HG03378 (cell line): ENCODE results near the gene RBP2.

Experiments used
- ATAC-seq: cut with Tn5 transposase; IDR thresholded peaks from one replicate; pipeline ENCODE4 v1.9.1; 2021; ENCODE audit warnings: mild to moderate bottlenecking, moderate library complexity; ENCODE audit not compliant: unreplicated experiment

The RBP2 gene

GRCh38 chr3:139476348-139476747 is at the start of gene RBP2:
RBP2 (minus strand) TSS chr3:139476516; CDS start chr3:139476459, 57 bp downstream.
- no peak for ATAC-seq

- no peak for ATAC-seq
These were observed 48.7 kb upstream of the RBP2 start for GRCh38 chr3:139524841-139525636.

DNA sequence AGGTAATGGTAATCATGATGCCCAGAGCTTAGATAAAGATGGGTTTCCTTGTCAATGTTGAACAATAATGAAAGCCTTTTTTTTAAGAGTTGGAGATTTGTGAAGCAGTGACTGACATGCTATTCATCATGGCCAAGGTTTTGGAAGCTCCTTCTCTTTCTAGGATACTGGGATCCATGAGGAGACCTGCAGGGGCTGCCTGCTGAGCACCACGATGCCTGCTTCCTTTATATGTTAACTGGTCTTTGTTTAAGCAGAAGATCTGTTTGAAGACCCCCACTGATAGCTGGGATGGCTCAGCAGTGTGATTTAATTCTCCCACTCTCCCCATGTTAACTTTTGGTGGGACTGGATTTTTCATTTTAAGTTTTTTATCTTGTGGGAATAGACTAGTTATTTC is 47.4 kb upstream of the RBP2 start:
- ATAC-seq = no peak

GRCh38 chr3:139523166-139523565 is 46.9 kb upstream of the RBP2 start:
- no peak for ATAC-seq

- ATAC-seq = no peak
These were observed 46.1 kb upstream of the RBP2 start for GRCh38 chr3:139522421-139522820.

GRCh38 chr3:139521816-139522215 is 45.5 kb upstream of the RBP2 start:
- no peak for ATAC-seq

- ATAC-seq = no peak
These were observed 44.8 kb upstream of the RBP2 start for GRCh38 chr3:139521144-139521543.

- no peak for ATAC-seq
These were observed 43.9 kb upstream of the RBP2 start for GRCh38 chr3:139519998-139520737.

DNA sequence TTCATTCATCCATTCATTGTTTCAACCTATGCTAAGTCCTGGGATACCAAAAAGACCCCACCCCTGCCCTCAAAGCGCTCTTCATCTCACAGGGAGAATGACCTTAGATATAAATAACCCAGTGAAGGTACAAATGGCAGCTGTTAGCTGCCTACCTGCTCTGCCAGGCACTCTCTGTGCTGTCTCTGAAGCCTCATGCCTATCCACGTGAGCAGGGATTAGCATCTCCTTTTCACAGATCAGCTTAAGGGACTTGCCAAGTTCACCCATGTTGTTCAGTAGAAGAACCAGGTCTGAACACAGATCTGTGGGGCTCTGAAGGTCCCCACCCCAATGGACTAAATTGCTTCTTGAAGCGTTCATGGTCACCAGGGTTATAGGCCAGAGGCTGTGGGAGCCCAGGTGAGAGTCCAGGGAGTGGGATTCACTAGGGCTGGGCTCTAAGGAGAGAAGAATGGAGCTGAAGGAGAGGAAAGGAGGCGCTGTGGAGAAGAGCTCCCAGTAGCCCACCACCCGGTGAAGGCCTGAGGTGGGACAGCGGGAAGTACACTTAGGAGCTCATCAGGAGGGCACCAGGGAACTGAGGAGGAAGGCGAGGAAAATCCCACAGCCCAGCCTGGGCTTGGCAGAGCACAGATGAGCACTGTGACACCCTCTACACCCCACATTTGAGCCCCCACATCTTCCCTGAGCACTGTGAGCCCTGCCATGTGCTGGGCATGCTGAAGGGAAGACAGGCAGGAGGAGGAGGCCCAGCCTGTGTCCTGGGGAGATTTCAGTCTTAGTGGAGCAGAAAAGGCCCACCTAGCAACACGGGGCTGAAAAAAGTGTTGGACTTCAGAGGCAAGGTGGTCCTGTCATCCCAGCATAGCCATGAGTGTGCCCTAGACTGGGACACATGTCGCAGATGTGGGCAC is 42.9 kb upstream of the RBP2 start:
- ATAC-seq = no peak

- ATAC-seq = no peak
These were observed 42.0 kb upstream of the RBP2 start for GRCh38 chr3:139518306-139518705.

DNA sequence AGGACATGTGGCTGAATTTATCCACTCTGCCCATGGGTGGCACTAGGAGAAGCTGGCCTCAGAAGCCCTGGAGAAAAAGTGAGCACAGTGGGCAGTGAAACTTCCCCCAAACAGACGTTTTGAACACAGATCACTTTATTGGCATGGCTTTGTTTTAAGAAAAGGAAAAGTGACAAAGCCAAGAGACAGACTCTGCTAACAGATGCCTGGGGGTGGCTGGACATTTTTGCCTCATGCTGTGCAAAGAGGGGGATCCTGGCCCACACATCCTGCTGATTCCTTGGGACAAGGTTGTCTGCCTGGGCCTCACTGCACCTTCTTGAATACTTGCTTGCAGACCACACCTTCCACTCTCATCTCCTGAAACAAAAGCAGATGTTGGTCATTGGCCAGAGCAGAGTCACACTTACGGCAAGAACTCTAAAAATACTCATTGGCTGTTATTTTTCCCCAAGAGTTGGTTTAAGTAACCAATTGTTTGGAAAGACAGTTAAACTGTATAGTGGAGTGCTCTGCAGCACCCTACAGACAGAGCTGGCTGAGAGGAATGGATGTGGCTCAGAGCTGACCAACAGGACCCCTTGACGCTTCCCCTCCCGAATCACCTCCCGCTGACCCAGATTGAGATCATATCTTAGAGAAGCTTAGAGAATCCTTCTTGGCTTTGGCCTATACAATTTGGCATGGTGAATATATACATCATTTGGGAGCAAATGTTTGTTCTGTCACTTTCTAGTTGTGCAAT is 41.2 kb upstream of the RBP2 start:
- no peak for ATAC-seq

- ATAC-seq = no peak
These were observed 38.4 kb upstream of the RBP2 start for GRCh38 chr3:139514741-139515140.

DNA sequence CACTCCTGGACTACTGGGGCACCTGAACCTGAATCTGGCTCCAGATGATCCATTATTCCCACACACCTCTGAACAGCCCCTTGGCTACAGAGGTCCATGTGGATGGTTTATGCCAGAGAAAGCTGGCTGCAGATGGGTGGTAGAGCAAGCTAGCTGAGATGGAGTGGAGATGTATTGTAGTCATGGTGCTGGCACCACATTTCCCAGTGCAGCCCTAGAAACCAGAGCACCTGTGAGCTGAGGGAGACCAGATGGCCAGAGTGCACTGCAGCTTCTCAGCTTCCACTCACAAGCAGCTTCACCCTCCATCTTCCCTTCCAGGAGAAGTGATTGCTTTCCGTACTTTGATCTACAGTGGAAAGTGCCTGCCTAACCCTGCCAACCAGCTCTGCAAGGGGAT is 33.3 kb upstream of the RBP2 start:
- no peak for ATAC-seq

GRCh38 chr3:139506766-139507165 is 30.4 kb upstream of the RBP2 start:
- no peak for ATAC-seq

DNA sequence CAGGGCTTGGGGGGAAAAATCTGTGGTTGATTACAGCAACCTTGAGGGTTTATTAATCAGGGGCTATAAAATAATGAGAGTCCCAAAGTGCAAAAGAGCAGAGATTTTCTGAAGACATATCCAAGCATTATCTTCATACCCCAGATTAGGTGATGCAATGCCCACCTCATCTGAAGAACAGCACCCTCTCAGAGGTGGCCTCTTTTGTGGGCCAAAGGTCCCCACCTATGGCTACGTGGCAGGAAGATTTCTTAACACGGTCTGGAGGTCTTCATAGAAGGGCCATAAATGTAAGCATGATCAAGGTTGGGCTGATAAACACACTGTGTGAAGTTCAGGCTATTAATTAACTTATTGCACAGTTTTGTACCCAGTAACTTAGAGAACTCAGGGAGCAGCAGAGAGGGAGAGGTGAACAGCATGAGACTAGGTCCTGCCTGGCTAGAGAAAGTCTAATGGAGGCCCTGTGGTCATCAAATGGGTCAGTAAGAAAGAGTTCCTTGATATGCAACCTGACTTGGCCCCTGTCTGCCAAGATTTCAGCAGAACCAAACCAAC is 29.6 kb upstream of the RBP2 start:
- no peak for ATAC-seq

GRCh38 chr3:139499536-139499935 is 23.2 kb upstream of the RBP2 start:
- ATAC-seq = no peak

DNA sequence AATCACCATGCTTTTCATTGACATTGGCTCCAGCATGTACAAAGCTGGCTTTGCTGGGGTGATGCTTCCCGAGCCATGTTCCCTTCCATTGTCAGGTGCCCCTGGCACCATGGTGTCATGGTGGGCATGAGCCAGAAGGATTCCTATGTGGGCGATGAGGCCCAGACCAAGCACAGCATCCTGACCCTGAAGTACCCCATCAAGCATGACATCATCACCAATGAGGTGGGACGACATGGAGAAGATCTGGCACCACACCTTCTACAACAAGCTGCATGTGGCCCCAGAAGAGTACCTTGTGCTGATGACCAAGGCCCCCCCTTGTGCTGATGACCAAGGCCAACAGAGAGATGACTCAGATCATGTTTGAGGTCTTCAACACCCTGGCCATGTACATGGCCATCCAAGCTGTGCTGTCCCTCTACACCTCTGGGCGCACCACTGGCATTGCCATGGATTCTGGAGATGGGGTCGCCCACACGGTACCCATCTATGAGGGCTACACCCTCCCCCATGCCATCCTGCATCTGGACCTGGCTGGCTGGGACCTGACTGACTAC is 17.6 kb upstream of the RBP2 start:
- ATAC-seq = no peak

GRCh38 chr3:139491966-139492365 is 15.7 kb upstream of the RBP2 start:
- no peak for ATAC-seq

- ATAC-seq = no peak
These were observed 14.8 kb upstream of the RBP2 start for GRCh38 chr3:139491027-139491700.
